ENCODE results near the gene CTSW. TPM values are rescaled to one million over a fixed set of nuclear protein-coding genes. Genes with fewer than 3 reads are reported as not detected.
A peak's percentile ranks its signal among the peaks of the same experiment; 100 is the strongest.

The CTSW gene
- polyA plus RNA-seq, 2 of the 4 experiments (the other 2 are of a cell fraction), result not detected

DNA sequence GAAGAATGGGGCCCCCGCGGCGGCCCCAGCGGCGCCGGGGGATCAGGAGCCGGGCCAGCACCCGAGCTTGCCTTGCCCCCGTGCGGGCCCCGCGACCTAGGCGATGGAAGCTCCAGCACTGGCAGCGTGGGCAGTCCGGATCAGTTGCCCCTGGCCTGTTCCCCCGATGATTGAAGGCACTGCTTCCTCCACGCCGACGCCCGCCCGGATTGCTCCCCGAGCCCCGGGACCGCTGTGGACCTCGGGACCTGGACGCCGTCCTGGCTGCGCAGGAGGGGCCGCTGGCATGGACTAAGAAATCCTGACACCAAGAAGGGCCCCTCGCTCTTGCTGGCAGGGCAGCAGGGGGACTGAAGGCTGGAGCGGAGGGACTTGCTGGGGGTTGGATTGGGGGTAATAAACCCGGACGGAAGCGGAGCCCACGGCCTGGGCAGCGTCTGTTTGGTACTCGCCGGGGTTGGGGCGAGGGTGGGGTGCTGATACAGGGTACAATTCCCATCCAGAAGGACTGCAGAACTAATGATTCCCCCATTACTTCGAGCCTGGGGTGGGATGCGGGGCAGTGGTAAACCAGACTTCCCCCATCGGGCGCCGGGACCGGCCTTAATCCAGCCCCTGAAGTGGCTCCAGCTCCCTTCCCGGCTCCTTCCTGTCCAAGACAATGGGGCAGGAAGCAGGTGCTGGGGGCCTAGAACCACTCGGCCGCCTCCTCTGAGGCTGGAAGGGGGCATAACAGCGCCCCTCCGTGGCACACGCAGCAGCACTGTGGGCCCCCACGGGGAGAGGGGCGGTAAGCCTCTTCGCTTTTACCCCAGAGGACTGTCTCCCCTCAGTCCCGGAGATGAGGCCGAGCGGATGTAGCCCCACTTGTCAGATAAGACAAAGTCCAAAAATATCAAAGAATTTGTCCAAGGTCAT, 11.8 kb downstream of the CTSW start:
- DNase-seq (ENCODE audit: low read depth in 1 of 2, low spot score in 1 of 2), result peak; percentile 43 to 52
- Histone ChIP-seq H3K4me3 (peak overlapping the region; percentile 69), H3K27ac (peak overlapping the region; percentile 87 to 96), H3K9me3 (no peaks in the 10 kb centered on the region), H3K4me2 (peak overlapping the region; percentile 97), H3K4me1 (peaks cover 58% of the 10 kb centered on the region)
- ChIA-PET POLR2A (interaction anchor here (0.5 to 4.3 kb wide), 12 partner anchors 7 to 179 kb away, joined by 3 to 38 read pairs (median 9); partner anchors contain the start of genes C11orf68, CFL1, FOSL1 and KAT5), CTCF (interaction anchor here (0.5 to 20.5 kb wide), 16 partner anchors 12 to 187 kb away, joined by 3 to 618 read pairs (median 4); partner anchors contain the start of genes C11orf68, CFL1, CTSW and DRAP1)
- WGBS (ENCODE audit: missing lambda C conversion rate), result 23% methylated on average over 24 of the region's 57 CpGs
- FAIRE-seq, result no peak
- peak in 1 of 2 experiments; percentile 2; a peak in 5 of 6 replicates for ATAC-seq
- TF ChIP-seq HOXB13 (CRISPR knock-in tag; IDR thresholded peaks at IDR 0.05; ENCODE audit: low read depth), result no peak
- peak; percentile 91 for TF ChIP-seq FOSB (CRISPR knock-in tag; IDR thresholded peaks at IDR 0.05)
- peak; percentile 91 for TF ChIP-seq ZFP36 (IDR thresholded peaks at IDR 0.05; ENCODE audit: borderline replicate concordance, partially characterized antibody)
- no peak for TF ChIP-seq RFX5 (IDR thresholded peaks at IDR 0.05)
- TF ChIP-seq PHF8 (IDR thresholded peaks at IDR 0.05; ENCODE audit: borderline replicate concordance, low read depth), result no peak
- TF ChIP-seq, protein P1, sequence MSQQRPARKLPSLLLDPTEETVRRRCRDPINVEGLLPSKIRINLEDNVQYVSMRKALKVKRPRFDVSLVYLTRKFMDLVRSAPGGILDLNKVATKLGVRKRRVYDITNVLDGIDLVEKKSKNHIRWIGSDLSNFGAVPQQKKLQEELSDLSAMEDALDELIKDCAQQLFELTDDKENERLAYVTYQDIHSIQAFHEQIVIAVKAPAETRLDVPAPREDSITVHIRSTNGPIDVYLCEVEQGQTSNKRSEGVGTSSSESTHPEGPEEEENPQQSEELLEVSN (IDR thresholded peaks at IDR 0.05; ENCODE audit: borderline replicate concordance, low read depth), result 0 out of 2 replicates have a peak, but pooled peaks have one; percentile 45
- TF ChIP-seq TFCP2L1 (CRISPR knock-in tag; IDR thresholded peaks at IDR 0.05), result peak; percentile 96; the same call in 1 of the 2 replicates
- no peak for TF ChIP-seq JUNB (IDR thresholded peaks at IDR 0.05)
- TF ChIP-seq, protein P2, sequence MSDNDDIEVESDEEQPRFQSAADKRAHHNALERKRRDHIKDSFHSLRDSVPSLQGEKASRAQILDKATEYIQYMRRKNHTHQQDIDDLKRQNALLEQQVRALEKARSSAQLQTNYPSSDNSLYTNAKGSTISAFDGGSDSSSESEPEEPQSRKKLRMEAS (IDR thresholded peaks at IDR 0.05), result peak; percentile 5; the same call in 1 of the 2 replicates
- TF ChIP-seq HMGXB4 (CRISPR knock-in tag; IDR thresholded peaks at IDR 0.05; ENCODE audit: borderline replicate concordance), result no peak
- no peak for TF ChIP-seq HES2 (IDR thresholded peaks at IDR 0.05)
- peak; percentile 87; the same call in 1 of the 2 replicates for TF ChIP-seq TP53 (CRISPR knock-in tag; IDR thresholded peaks at IDR 0.05)
- peak; percentile 14 for TF ChIP-seq RARB (CRISPR knock-in tag; IDR thresholded peaks at IDR 0.05)
- peak; percentile 96 for TF ChIP-seq POLR2AphosphoS2 (conservative IDR thresholded peaks at IDR 0.05; ENCODE audit: low read length)
- no peak for TF ChIP-seq ZNF302 (CRISPR knock-in tag; IDR thresholded peaks at IDR 0.05)
- TF ChIP-seq EHF (CRISPR knock-in tag; IDR thresholded peaks at IDR 0.05), result no peak
- TF ChIP-seq MYC (IDR thresholded peaks at IDR 0.05; ENCODE audit: borderline replicate concordance, low read length), result no peak
- TF ChIP-seq SMC3 (IDR thresholded peaks at IDR 0.05), result no peak
- TF ChIP-seq MAZ (IDR thresholded peaks at IDR 0.05; ENCODE audit: borderline replicate concordance, low read depth, low read length), result no peak
- TF ChIP-seq HOXB5 (CRISPR knock-in tag; IDR thresholded peaks at IDR 0.05), result no peak
- TF ChIP-seq, protein P3, sequence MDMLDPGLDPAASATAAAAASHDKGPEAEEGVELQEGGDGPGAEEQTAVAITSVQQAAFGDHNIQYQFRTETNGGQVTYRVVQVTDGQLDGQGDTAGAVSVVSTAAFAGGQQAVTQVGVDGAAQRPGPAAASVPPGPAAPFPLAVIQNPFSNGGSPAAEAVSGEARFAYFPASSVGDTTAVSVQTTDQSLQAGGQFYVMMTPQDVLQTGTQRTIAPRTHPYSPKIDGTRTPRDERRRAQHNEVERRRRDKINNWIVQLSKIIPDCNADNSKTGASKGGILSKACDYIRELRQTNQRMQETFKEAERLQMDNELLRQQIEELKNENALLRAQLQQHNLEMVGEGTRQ (IDR thresholded peaks at IDR 0.05), result peak; percentile 2; the same call in 1 of the 2 replicates
- no peak for TF ChIP-seq FOSL2 (IDR thresholded peaks at IDR 0.05)
- TF ChIP-seq FOSL2 (CRISPR knock-in tag; IDR thresholded peaks at IDR 0.05), result no peak
- TF ChIP-seq HEYL (CRISPR knock-in tag; IDR thresholded peaks at IDR 0.05), result no peak
- TF ChIP-seq EP300 (IDR thresholded peaks at IDR 0.05), result no peak
- TF ChIP-seq RAD21 (conservative IDR thresholded peaks at IDR 0.05 in 1 of 2, IDR thresholded peaks at IDR 0.05 in 1 of 2), result 0 out of 5 replicates have a peak, but pooled peaks of 1 of the 2 experiments have one; percentile 2
- 0 out of 2 replicates have a peak, but pooled peaks have one; percentile 18 for TF ChIP-seq ESRRA (IDR thresholded peaks at IDR 0.05; ENCODE audit: borderline replicate concordance, low read length)
- peak in 1 of 2 experiments; percentile 60; a peak in 3 of 5 replicates for TF ChIP-seq JUN (IDR thresholded peaks at IDR 0.05)
- no peak for TF ChIP-seq KDM5A (IDR thresholded peaks at IDR 0.05)
- TF ChIP-seq, protein P4, sequence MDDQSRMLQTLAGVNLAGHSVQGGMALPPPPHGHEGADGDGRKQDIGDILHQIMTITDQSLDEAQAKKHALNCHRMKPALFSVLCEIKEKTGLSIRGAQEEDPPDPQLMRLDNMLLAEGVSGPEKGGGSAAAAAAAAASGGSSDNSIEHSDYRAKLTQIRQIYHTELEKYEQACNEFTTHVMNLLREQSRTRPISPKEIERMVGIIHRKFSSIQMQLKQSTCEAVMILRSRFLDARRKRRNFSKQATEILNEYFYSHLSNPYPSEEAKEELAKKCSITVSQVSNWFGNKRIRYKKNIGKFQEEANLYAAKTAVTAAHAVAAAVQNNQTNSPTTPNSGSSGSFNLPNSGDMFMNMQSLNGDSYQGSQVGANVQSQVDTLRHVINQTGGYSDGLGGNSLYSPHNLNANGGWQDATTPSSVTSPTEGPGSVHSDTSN (IDR thresholded peaks at IDR 0.05), result peak; percentile 85
- TF ChIP-seq CHD4 (IDR thresholded peaks at IDR 0.05; ENCODE audit: borderline replicate concordance), result no peak
